GM18498 (cell line): ENCODE results near the gene CSMD2.

Experiments
- ATAC-seq: cut with Tn5 transposase; IDR thresholded peaks from one replicate; pipeline ENCODE4 v1.9.1; 2021; ENCODE audit warnings: mild to moderate bottlenecking, moderate library complexity; ENCODE audit not compliant: unreplicated experiment

The CSMD2 gene

GRCh38 chr1:33725037-33725436 lies 440.0 kb downstream of the CSMD2 start:
- no peak for ATAC-seq

DNA sequence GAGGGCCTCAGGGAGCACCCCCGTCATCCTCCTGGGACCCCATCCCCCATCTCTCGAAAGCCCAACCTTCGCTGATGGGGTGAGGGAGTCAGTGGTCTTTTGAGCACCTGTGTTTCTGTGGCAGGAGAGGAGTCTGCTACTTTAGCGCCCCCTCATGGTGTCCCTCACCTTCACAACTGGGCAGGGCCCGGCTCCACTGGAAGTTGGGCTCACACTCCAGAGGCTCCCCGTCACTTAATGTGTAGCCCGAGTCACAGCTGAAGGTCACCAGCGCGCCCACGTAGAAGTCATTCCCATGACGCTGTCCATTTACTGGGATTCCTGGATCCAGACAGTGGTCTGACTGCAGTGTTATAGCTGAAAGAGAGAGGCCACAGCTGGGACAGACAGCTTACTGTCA lies 440.7 kb downstream of the CSMD2 start:
- ATAC-seq: no peak

DNA sequence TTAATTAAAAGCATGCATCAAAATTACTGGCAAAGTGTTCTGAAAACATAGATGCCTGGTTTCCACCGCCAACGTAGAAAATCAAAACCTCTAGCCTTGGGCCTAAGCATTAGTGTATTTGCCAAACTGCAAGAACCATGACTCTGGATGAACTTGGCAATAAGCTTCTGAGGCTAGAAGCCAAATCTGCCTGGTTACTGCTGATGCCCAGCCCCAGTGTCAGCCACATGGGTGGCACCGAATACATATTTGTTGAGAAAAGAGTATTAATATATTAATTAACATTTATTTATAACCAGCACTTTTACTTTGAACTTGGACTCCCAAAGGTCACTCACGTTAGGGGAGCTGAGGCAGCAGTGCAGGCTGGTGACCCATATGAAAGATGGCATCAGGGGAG lies 441.8 kb downstream of the CSMD2 start:
- ATAC-seq: no peak

DNA sequence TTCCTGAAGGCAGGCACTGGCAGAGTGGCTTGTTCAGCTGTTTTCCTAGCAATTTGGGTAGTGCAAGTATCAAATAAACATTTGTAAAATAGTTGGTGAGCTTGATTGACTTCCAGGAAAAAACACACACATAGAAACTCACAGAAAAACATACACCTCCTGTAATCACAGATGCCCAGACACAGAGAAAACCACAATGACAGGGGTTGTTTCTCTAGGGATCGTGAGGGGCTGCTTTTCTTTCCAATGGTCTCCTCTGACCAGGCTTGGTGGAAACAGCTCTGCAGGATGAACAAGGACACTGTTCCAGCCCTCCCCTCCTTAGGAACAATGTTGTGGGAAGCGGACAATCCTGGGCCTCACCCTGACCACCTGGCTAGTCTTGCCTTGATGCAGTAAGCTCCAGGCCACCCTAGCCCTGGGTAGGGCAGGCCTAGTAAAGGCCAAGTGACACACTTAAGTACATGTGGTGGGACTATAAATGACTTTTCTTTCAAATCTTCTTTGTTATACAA lies 443.7 kb downstream of the CSMD2 start:
- no peak for ATAC-seq

- ATAC-seq: no peak
Observed at GRCh38 chr1:33719771-33720670, 445.0 kb downstream of the CSMD2 start.

DNA sequence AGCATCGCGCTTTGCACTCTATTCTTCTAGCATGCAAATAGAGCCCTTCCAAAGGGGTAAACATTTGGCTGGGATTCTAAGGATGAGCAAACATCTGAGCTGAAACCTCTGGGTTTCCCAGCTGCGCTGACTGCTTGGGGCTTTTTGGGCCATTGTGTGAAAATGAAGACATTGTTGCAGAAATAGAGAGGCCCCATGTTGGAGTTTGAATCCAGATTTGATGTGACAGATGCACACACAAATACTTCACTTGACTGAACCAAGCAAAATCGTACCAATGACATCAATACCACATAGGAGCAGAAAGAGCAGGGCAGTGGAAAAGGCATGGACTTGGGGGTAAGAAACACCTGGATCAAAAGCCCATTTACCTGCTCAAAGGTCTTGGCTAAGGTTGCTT lies 445.7 kb downstream of the CSMD2 start:
- no peak for ATAC-seq

- ATAC-seq: no peak
Observed at GRCh38 chr1:33718186-33718585, 446.8 kb downstream of the CSMD2 start.

- no peak for ATAC-seq
Observed at GRCh38 chr1:33716976-33717688, 447.9 kb downstream of the CSMD2 start.

DNA sequence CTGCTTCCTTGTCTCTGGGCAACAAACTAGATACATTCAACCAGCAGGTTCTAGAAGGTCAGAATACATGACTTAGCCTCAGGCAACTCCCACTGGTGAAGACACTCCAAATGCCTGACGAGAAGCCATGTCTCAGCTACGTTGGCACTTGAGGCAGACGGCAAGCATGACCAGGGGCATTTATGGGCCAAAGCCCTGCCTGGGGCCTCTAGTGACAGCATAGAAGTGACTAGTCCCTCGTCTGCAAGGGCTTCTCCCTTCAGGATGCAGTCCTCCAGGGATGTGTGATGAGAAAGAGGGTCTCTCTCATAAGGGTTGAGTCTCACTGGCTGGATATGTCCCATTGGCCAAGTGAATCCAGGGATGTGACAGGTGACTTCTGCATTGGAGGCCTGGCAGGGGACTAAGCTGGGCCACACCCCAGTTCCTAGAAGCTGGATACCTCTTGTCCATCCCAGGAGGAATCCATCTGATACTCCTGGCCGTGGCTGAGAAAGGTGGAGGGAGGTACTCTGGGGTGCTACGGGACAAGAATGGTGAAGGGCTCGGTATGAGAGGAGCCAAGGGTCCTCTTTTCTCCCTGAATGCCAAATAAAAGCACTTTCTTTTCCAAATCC lies 449.7 kb downstream of the CSMD2 start:
- ATAC-seq: no peak

DNA sequence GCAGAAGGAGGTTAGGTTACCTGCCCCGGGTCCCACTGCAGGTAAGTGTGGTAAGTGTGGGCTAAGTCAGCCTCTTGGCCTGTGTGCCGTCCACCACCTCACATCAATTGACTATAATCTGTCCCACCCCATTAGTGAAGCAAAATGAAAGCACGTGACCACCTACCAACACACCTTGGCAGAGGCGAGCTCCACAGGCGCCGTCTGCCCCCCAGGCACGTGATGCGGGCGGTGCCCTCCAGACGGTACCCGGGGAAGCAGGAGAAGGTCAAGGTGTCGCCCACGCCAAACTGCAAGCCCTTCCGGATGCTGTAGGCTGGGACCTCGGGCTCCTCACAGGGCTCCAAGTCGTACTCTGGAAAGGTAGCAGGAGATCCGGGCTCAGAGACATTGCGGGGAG lies 450.6 kb downstream of the CSMD2 start:
- no peak for ATAC-seq

GRCh38 chr1:33713058-33713877 lies 451.8 kb downstream of the CSMD2 start:
- ATAC-seq: no peak

GRCh38 chr1:33712186-33712585 lies 452.8 kb downstream of the CSMD2 start:
- ATAC-seq: no peak

DNA sequence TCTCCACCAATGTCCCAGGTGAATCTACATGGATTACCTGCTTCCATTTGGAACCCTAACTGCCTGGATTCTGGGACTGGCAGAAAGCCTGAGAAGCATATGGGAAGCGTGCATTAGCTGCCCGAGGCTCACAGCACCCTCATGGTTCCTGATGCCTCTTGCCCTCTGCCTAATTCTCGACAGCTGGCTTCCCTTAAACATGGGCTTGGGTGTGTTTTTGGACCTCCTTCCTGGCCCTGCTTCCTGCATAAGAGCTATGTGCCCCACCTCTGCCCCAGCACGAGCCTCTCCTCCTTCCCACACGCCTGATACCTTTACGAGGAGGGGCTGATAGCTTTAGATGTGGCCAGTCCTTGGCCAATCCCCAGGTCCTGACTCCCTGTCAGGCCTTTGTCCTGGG lies 453.5 kb downstream of the CSMD2 start:
- no peak for ATAC-seq

GRCh38 chr1:33710967-33711366 lies 454.1 kb downstream of the CSMD2 start:
- ATAC-seq: no peak

DNA sequence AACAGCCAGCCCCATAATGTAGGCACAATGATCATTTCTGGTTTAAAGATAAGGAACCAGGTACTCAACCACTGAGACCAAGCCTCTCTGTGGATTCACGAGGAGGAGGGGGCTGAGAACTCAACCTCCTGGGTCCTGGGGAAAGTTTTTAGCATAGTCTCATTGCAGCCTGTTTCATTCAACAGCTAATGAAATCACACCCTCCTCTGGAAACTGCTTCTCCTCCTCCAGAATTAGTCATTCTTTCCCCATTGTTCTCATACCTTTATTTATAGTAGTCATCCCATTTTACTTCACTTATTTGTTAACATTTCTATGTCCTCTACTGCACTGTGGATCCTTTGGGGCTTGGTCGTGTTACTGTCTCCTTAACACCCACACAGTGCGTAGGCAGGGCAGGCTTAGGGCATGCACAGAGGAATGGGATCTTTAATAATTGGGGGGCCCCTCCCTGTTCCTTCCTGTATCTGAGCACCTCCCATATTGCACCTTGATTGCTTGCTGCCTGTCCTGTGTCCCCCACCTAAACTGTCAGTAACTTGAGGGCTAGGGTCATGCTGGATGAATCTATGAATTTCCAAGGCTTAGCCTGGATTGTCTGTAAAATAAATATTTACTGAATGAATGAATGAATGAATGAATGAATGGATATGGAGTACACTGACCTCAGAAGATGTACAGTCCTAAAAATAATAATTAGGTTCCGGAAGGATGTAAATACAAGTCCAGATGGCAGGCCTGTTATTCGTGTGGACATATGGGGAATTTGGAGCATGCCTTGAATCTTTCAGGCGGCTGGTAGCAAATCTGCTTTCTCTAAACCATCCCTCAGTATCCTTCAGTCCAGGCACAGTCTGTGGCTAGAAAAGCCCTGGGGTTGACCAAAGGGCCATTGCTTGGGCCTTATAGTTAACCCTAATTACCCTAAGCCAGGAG lies 455.0 kb downstream of the CSMD2 start:
- ATAC-seq: no peak

GRCh38 chr1:33709174-33709782 lies 455.8 kb downstream of the CSMD2 start:
- ATAC-seq: no peak

- no peak for ATAC-seq
Observed at GRCh38 chr1:33706634-33707255, 458.3 kb downstream of the CSMD2 start.

DNA sequence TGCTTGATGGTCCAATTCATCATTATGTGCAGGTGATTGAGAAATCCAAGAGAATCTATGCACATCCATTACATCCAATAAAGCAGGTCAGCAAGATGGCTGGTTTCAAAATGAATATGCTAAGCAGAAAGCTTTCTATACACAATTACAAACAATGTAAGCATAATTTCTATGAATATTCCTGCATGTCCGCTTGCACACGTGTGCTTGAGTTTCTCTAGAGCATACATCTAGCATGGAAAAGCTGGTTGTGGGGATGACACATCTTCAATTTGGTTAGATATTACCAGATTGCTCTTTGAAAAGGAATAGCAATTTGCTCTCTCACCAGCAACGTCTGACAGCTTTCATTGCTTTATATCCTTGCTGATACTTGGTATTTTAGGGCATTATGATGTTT lies 461.6 kb downstream of the CSMD2 start:
- no peak for ATAC-seq
